ENCODE measurements around the gene RCC2.

GRCh38 chr1:17404820-17405219 is 34.7 kb downstream of the RCC2 start:
- no peak for TF ChIP-seq POLR2AphosphoS5 (IDR thresholded peaks at IDR 0.05; ENCODE audit: insufficient read depth, low read depth, low read length)
- no peak for TF ChIP-seq MAX (IDR thresholded peaks at IDR 0.05; ENCODE audit: insufficient read depth, insufficient read length)
- TF ChIP-seq POLR2A (IDR thresholded peaks at IDR 0.05; ENCODE audit: low read depth, low read length) = no peak
- TF ChIP-seq CTCF (IDR thresholded peaks at IDR 0.05; ENCODE audit: extremely low read depth in 1 of 2, insufficient read depth in 1 of 2, low read depth in 1 of 2, low read length in 2 of 2) = no peak
- no peak for TF ChIP-seq EZH2 (IDR thresholded peaks at IDR 0.05; ENCODE audit: borderline replicate concordance, low read depth, low read length, severe bottlenecking)
- TF ChIP-seq FOS (IDR thresholded peaks at IDR 0.05; ENCODE audit: borderline replicate concordance, insufficient read depth, low read length) = no peak
- TF ChIP-seq MYC (IDR thresholded peaks at IDR 0.05; ENCODE audit: low read depth, low read length) = no peak
- TF ChIP-seq JUN (IDR thresholded peaks at IDR 0.05; ENCODE audit: borderline replicate concordance, insufficient read depth, insufficient read length, low read depth) = no peak
